Measurements from ENCODE around the gene COX6A2.
"Not testable (repeated sequence)": the region's sequence is repeated elsewhere in the genome, so short reads cannot be mapped to it uniquely, and the experiment has no call there.

COX6A2 gene

DNA sequence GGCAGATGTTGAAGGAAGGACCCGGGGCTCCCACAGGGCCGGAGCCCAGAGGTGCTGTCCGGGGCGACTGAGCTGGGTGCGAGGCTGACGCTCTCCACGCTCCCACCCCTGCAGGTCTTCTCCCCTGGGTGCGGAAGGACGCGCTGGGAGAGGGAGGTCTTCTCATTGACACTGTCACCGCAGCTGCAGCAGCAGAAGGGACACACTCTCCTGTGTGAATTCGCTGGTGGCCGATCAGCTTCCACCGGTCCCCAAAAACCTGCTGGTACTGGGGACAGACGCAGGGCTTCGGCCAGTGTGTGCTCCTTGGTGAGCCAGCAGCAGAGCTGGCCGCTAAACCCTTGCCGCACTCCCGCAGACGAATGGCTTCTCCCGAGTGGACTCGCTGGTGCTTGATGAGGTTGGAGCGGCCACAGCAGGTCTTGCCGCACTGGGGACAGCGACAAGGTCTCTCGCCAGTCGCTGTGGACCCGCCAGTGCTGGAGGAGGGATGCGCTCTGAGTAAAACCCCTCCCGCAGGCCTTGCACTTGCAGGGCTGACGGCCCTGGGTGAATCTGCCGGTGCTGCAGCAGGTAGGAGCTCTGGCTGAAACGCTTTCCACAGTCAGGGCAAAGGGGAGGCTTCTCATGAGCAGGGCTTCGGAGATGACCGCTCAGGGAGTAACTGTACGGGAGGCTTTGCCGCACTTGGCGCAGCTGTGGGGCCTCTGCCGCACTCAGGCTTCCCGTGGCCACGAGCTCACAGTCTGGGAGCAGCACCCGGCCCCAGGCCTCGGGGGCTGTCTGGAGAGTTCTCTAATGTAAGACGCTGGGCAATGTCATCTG lies 8.3 kb upstream of the COX6A2 start:
- DNase-seq: no peak

- no peak for DNase-seq
Measured at GRCh38 chr16:31435341-31436220, 7.4 kb upstream of the COX6A2 start.

DNA sequence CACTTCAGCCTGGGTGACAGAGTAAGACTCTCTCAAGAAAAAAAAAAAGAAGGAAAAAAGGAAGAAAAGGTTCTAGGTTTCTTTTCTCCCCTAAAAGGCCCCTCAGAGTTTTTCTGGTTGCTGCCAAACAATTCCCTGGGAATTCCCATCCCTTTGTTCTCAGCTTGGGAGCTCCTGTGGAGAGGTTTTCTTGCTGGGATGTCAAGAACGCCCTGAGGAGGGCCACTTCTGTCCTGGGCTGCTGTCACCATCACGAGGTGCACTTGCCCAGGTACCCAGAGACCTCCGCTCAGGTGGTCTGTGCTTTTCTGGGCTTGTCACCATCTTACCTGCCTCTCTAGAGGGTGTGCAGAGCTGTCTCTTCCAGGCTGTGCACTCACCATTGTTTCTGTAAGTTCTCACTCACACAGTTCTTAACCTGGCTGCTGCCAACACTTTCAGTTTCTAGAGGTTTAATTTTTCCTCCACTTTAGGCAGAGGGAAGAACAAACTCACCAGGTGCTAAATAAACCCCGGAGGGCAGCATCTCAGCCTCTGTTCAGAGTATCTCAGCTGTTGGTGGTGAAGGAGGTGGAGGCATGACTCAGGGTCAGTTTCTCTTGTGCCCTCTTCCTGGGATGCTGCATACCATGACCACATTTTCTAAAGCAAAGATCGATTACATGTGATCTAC lies 2.4 kb upstream of the COX6A2 start:
- DNase-seq: no peak

- DNase-seq: no peak
Measured at GRCh38 chr16:31429796-31430195, 1.6 kb upstream of the COX6A2 start.

- DNase-seq: no peak
Measured at GRCh38 chr16:31429314-31429713, 1.2 kb upstream of the COX6A2 start.

- no peak for DNase-seq
Measured at GRCh38 chr16:31428638-31429247, 583 bp upstream of the COX6A2 start.

- DNase-seq: no peak
Measured at GRCh38 chr16:31427441-31428278, 500 bp downstream of the COX6A2 start.

DNA sequence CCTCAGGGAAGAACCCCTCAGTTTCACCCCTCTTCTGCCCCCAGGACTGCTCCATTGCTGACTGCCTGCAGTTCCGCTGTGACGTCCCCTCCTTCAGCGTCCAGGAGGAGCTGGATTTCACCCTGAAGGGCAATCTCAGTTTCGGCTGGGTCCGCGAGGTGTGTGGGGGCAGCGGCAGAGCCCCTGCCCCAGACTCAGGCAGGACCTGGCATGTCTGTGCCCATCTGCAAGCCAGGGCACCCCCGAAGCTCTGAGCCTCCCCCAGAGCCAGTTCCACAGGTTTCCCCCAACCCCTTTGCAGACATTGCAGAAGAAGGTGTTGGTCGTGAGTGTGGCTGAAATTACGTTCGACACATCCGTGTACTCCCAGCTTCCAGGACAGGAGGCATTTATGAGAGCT lies 4.4 kb downstream of the COX6A2 start:
- DNase-seq: no peak

DNA sequence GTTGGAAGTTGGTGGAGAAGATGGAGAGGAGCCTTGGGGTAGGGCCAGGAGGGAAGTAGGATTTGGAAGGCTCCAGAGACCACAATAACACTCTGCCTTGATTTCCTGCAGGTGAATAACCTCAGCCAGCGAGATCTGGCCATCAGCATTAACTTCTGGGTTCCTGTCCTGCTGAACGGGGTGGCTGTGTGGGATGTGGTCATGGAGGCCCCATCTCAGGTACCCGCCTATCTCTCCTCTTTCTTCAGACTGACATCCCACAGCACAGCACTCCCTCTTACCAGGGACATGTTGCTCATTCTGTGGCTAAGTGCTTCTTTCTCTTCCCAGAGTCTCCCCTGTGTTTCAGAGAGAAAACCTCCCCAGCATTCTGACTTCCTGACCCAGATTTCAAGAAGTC lies 4.9 kb downstream of the COX6A2 start:
- DNase-seq: no peak

DNA sequence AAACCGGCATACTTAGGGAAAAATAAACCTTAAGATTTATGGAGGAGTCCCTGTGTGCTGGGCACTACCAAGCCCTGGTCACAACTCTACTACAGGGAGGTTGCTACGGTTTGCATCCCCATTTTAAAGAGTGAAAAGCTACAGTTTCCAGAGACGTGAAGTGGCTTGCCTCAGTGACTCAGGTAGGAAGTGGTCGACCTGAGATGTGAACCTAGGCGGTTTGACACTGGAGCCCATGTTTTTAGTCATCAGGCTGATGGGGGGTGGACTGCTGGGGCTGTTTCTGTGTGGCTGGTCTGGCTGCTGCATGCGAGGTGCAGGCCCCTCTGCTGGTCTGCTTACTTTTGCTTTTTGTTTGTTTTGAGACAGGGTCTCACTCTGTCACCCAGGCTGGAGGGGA lies 6.6 kb downstream of the COX6A2 start:
- DNase-seq: no peak

GRCh38 chr16:31420037-31420436 lies 8.1 kb downstream of the COX6A2 start:
- no peak for DNase-seq

- no peak for DNase-seq
Measured at GRCh38 chr16:31417916-31418315, 10.2 kb downstream of the COX6A2 start.

- not testable (repeated sequence) for DNase-seq
Measured at GRCh38 chr16:31417036-31417435, 11.1 kb downstream of the COX6A2 start.

- DNase-seq: no peak
Measured at GRCh38 chr16:31416371-31416770, 11.8 kb downstream of the COX6A2 start.

- DNase-seq: no peak
Measured at GRCh38 chr16:31414706-31415105, 13.5 kb downstream of the COX6A2 start.

- no peak for DNase-seq
Measured at GRCh38 chr16:31413943-31414342, 14.2 kb downstream of the COX6A2 start.

DNA sequence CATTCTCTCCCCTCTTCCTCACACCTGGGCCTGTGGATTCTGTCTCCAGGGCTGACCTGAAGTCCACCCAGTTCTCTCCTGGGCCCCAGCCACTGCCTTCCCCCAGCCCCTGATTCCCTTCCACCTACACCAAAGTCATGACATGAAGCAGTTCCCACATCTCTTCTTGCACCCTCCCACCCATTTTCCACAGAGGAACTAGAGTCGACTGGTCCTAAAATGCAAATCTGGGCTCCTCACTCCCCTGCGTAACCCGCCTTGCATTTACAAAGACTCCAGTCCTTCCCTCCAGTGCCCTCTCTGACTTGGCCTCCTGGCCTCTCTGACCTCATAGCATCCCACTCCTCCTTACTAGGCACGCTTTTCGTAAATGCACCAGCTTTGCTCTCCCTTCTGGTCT lies 14.8 kb downstream of the COX6A2 start:
- DNase-seq: no peak

- DNase-seq: no peak
Measured at GRCh38 chr16:31412750-31413149, 15.4 kb downstream of the COX6A2 start.

DNA sequence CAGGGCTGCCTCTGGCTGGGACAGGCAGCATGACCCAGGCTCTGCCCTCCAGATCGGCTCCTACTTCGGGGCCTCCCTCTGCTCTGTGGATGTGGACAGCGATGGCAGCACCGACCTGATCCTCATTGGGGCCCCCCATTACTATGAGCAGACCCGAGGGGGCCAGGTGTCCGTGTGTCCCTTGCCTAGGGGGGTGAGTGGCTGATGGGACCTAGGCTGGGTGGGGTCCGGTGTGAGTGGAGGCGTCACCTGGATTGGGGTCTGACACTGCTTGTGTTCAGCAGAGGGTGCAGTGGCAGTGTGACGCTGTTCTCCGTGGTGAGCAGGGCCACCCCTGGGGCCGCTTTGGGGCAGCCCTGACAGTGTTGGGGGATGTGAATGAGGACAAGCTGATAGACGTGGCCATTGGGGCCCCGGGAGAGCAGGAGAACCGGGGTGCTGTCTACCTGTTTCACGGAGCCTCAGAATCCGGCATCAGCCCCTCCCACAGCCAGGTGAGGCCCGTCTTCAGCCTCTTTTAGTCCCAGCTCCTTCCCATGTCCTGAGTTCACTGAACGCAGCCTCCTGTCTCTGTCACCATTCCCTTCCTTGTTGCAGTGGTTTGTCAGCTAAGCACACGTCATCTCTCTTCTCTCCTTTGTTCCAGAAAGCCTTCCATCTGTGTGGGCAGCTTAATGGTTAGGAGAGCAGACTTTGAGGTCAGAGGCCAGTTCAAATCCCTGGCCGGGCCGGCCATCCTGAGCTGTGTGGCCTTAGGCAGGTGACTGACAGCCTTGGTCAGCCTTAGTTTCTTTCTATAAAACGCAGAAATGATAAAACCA lies 16.9 kb downstream of the COX6A2 start:
- no peak for DNase-seq

DNA sequence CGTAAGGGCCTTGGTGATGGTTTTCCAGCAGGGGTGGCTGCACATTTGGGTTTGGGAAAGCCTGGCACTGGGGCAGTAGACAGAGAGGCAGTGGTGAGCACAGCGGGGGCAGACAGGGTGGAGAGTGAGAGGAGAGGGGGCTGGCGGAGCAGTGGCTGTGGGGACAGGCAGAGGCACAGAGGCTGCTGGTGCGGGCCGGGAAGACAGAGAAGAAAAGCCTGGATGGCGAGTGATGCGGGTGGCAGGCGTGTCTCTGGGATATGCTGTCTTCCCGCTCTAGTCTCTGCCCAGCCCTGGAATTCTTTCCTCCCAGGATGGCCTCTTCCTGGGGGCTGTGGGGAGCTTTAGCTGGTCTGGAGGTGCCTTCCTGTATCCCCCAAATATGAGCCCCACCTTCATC lies 18.1 kb downstream of the COX6A2 start:
- DNase-seq: no peak

GRCh38 chr16:31409433-31409832 lies 18.7 kb downstream of the COX6A2 start:
- no peak for DNase-seq

Measured in OCI-M1 (cell line).